Ascending aorta (tissue), 2 donors: Measurements from ENCODE around the gene PLEKHA5. TPM values are rescaled to one million over a fixed set of nuclear protein-coding genes. Genes with fewer than 3 reads are reported as not detected.

Source experiments
- DNase-seq, 2 donors: peaks; one replicate each; pipeline ENCODE4 v3.0.0-alpha.2; 2019; ENCODE audit warnings: low spot score in 2 of 2
- H3K27ac ChIP-seq, 2 donors: fragments of 200-600 bp; sonication (generic); one replicate each; pipeline ENCODE4 v1.5.1; 2016 to 2017; ENCODE audit warnings: mild to moderate bottlenecking in 1 of 2
- H3K27me3 ChIP-seq: fragments of 200-600 bp; sonication (generic); one replicate; pipeline ENCODE4 v1.5.1; 2017
- H3K36me3 ChIP-seq, 2 donors: fragments of 200-600 bp; sonication (generic); one replicate each; pipeline ENCODE4 v1.5.1; 2016
- H3K4me1 ChIP-seq, 2 donors: fragments of 200-600 bp; sonication (generic); one replicate each; pipeline ENCODE4 v1.5.1; 2016 to 2017; ENCODE audit warnings: mild to moderate bottlenecking in 1 of 2
- H3K4me3 ChIP-seq, 2 donors: fragments of 200-600 bp; sonication (generic); one replicate each; pipeline ENCODE4 v1.5.1; 2016 to 2017; ENCODE audit warnings: mild to moderate bottlenecking in 1 of 2
- H3K9me3 ChIP-seq, 2 donors: fragments of 200-600 bp; sonication (generic); one replicate each; pipeline ENCODE4 v1.5.1; 2016
- intact Hi-C: fragments of 100-400 bp; cut with DNase I; formaldehyde crosslinking; loops from one replicate; pipeline ENCODE4 v1.15.1; 2023
- total RNA-seq: library from RNA; depleted of rRNA; stranded (reverse); fragments of >200 nt; gene quantifications from one replicate; pipeline ENCODE4 v1.1.0, GENCODE V29; 2016
- TF ChIP-seq, protein P1 (sequence below), 3 experiments: fragments of 200-600 bp in 2 of 3; fragments of 450-650 bp in 1 of 3; sonication (generic) in 2 of 3; IDR thresholded peaks; one replicate each; pipeline ENCODE4 v1.5.1; 2016 to 2019; ENCODE audit warnings: antibody characterized with exemption in 3 of 3, mild to moderate bottlenecking in 1 of 3, moderate library complexity in 1 of 3

The PLEKHA5 gene, protein sequence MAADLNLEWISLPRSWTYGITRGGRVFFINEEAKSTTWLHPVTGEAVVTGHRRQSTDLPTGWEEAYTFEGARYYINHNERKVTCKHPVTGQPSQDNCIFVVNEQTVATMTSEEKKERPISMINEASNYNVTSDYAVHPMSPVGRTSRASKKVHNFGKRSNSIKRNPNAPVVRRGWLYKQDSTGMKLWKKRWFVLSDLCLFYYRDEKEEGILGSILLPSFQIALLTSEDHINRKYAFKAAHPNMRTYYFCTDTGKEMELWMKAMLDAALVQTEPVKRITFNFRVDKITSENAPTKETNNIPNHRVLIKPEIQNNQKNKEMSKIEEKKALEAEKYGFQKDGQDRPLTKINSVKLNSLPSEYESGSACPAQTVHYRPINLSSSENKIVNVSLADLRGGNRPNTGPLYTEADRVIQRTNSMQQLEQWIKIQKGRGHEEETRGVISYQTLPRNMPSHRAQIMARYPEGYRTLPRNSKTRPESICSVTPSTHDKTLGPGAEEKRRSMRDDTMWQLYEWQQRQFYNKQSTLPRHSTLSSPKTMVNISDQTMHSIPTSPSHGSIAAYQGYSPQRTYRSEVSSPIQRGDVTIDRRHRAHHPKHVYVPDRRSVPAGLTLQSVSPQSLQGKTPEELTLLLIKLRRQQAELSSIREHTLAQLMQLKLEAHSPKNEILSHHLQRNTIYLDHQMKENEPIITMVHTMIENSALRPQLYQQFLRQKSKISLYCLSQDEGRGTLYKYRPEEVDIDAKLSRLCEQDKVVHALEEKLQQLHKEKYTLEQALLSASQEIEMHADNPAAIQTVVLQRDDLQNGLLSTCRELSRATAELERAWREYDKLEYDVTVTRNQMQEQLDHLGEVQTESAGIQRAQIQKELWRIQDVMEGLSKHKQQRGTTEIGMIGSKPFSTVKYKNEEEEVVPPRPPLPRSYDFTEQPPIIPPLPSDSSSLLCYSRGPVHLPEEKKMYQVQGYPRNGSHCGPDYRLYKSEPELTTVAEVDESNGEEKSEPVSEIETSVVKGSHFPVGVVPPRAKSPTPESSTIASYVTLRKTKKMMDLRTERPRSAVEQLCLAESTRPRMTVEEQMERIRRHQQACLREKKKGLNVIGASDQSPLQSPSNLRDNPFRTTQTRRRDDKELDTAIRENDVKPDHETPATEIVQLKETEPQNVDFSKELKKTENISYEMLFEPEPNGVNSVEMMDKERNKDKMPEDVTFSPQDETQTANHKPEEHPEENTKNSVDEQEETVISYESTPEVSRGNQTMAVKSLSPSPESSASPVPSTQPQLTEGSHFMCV
- total RNA-seq = 11.8 TPM

DNA sequence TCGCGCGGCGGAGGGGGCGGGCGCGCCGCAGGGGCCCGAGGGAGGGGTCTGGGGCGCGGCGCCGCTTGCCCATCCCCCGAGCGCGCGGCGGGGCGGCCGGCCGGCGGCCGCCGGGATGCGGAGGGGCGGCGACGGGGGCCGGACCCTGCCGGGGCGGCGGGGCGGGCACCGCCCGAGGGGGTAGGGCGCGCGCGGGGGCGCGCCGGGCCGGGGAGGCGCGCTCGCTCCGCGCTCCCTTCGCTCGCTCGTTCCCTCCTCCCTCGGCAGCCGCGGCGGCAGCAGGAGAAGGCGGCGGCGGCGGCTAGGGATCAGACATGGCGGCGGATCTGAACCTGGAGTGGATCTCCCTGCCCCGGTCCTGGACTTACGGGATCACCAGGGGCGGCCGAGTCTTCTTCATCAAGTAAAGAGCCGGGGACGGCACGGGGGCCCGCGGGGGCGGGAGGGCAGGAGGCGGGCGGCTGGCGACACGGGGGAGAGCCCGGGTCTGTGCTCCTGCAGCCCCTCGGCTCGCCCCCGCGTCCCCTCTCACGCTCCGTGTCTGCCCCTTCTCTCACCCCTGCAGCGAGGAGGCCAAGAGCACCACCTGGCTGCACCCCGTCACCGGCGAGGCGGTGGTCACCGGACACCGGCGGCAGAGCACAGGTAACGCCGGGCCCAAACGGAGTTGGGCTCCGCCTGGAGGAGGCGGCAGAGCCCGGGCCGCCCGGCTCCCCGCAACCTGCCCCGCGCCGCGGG is at the start of gene PLEKHA5:
Gene PLEKHA5, plus strand, starts transcription at position 248 of the 738 bp plus-strand sequence. Its CDS starts 67 bp downstream, at position 315.
- intact Hi-C loops = no loop called here

DNA sequence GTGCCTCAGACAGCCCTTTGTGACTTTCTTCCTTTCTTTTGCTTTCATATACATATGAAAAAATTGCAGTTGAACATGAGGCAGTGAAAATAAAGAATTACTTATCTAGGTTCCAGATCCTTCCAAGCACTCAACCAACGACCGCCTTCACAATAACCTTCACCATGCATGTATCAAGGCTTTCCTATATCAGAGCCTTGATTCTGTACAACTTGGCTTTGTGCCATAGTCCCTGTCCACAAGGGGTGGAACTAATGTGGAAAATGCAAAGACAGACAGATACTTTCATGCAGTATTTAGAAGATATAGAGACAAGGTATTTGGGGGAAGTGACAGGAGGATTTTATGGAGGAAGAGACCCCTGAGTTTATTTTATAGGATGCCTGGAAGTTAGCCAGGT is 48.6 kb upstream of the PLEKHA5 start:
- TF ChIP-seq, protein P1, sequence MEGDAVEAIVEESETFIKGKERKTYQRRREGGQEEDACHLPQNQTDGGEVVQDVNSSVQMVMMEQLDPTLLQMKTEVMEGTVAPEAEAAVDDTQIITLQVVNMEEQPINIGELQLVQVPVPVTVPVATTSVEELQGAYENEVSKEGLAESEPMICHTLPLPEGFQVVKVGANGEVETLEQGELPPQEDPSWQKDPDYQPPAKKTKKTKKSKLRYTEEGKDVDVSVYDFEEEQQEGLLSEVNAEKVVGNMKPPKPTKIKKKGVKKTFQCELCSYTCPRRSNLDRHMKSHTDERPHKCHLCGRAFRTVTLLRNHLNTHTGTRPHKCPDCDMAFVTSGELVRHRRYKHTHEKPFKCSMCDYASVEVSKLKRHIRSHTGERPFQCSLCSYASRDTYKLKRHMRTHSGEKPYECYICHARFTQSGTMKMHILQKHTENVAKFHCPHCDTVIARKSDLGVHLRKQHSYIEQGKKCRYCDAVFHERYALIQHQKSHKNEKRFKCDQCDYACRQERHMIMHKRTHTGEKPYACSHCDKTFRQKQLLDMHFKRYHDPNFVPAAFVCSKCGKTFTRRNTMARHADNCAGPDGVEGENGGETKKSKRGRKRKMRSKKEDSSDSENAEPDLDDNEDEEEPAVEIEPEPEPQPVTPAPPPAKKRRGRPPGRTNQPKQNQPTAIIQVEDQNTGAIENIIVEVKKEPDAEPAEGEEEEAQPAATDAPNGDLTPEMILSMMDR (IDR thresholded peaks at IDR 0.05) = no peak
- DNase-seq = no peak
- intact Hi-C loops = no loop called here
- Histone ChIP-seq H3K4me3 (no peak overlapping the region), H3K27ac (no peak overlapping the region), H3K4me1 (no peaks in the 10 kb centered on the region), H3K9me3 (no peaks in the 10 kb centered on the region), H3K27me3 (no peaks in the 10 kb centered on the region), H3K36me3 (no peaks in the 10 kb centered on the region)

More for the DNA sequence above, at the start of gene PLEKHA5:
- peak within 1 kb of the TSS; percentile 72 to 86 for H3K4me3 ChIP-seq
- peak within 1 kb of the TSS; percentile 87 to 89 for H3K27ac ChIP-seq
- no peaks in the 10 kb centered on the region for H3K36me3 ChIP-seq
- H3K27me3 ChIP-seq = no peaks in the 10 kb centered on the region
- peaks cover 0 to 9% of the 10 kb centered on the region in 2 donors for H3K9me3 ChIP-seq
- DNase-seq = peak in 1 of 2 donors; percentile 85
- no peaks in the 10 kb centered on the region for H3K4me1 ChIP-seq
- TF ChIP-seq, protein P1 (IDR thresholded peaks at IDR 0.05) = peak in 1 of 3 experiments; percentile 30

DNA sequence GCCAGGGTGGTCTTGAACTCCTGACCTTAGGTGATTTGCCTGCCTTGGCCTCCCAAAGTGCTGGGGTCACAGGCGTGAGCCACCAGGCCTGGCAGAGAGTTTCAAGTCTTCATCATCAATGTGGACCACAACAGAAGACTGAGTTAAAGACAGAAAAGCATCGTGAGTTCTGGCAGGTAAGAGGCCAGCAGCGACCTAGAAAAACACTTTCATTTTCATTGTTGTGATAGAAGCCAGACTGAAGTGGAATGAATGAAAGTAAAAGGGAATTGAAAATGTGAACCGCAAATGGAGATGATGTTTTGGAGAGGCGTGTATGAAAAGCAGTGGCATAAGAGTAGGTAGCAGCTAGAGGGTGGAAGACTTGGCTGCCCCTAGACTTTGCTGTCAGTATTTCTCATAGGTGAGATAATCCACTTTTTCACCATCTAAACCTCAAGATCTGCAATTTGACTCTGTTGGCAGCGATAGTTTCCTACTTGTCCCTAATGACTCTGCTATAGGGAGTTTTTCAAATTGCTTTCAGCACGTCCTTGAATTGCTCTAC is 47.1 kb upstream of the PLEKHA5 start:
- H3K4me3 ChIP-seq = no peak overlapping the region
- TF ChIP-seq, protein P1 (IDR thresholded peaks at IDR 0.05) = no peak
- no peaks in the 10 kb centered on the region for H3K4me1 ChIP-seq
- no peaks in the 10 kb centered on the region for H3K9me3 ChIP-seq
- H3K27me3 ChIP-seq = no peaks in the 10 kb centered on the region
- no peak for DNase-seq
- intact Hi-C loops = no loop called here
- no peaks in the 10 kb centered on the region for H3K36me3 ChIP-seq
- H3K27ac ChIP-seq = no peak overlapping the region

DNA sequence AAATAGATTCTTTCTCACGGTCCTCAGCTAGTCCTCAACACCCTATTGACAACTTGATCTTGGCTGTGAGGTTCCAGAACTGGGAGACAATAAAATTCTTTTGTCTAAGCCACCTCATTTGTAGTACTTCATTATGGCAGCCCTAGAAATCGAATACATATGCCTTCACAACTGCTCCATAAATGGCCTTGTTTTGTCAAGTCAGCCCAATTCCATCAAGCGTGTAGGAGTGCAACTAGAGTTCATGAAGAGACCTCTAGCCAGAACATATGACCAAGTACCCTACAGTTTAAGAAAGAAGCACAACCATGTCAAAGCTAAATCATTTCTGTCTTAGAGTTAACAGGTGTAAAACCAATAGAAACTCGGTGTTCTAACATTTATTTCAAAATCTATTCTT is 45.0 kb upstream of the PLEKHA5 start:
- no peaks in the 10 kb centered on the region for H3K27me3 ChIP-seq
- no peak overlapping the region for H3K4me3 ChIP-seq
- H3K9me3 ChIP-seq = no peaks in the 10 kb centered on the region
- no peak overlapping the region for H3K27ac ChIP-seq
- intact Hi-C loops = no loop called here
- no peaks in the 10 kb centered on the region for H3K36me3 ChIP-seq
- TF ChIP-seq, protein P1 (IDR thresholded peaks at IDR 0.05) = no peak
- DNase-seq = no peak
- H3K4me1 ChIP-seq = no peaks in the 10 kb centered on the region
